ENCODE results near the gene RAB44.

GRCh38 chr6:36766399-36766945 lies 68.8 kb downstream of the RAB44 start:
- TF ChIP-seq CTCF (IDR thresholded peaks at IDR 0.05) (no peak), POLR2A (IDR thresholded peaks at IDR 0.05) (no peak)

All from lower leg skin (tissue), 3 donors.